IMR-90 (cell line): ENCODE measurements around the gene TMEM260. TPM values are rescaled to one million over a fixed set of nuclear protein-coding genes. Genes with fewer than 3 reads are reported as not detected.

Experiments
- ATAC-seq: fragments of 200-7000 bp; cut with Tn5 transposase; 2 replicates; pipeline ENCODE4 v1.9.1; 2020; ENCODE audit warnings: low read depth, mild to moderate bottlenecking, moderate library complexity
- BruUV-seq: library from RNA; stranded (reverse); fragments of 400-500 nt; replicated peaks from 2 replicates; lab custom pipeline; 2021; lab: Mats Ljungman, UMichigan
- CTCF ChIA-PET: fragments of 300-600 bp; formaldehyde crosslinking; extraction: SDS; loops from one replicate; lab custom pipeline; 2021; ENCODE audit warnings: antibody characterized with exemption; lab: Yijun Ruan, JAX
- POLR2A ChIA-PET: fragments of 300-600 bp; sonication (Branson Sonifier 250); formaldehyde crosslinking; loops from one replicate; lab custom pipeline; 2022; ENCODE audit warnings: antibody characterized with exemption; ENCODE audit not compliant: unreplicated experiment; lab: Charles Lee
- DNase-seq: peaks from one replicate; pipeline ENCODE4 v3.0.0; 2013
- H2AFZ ChIP-seq: replicated peaks from 2 replicates; pipeline ENCODE3; 2013; ENCODE audit warnings: low read length, mild to moderate bottlenecking; ENCODE audit not compliant: poor library complexity
- H2AK5ac ChIP-seq: 2 replicates; pipeline ENCODE4 v1.6.1; 2013; ENCODE audit warnings: low read depth, low read length, inconsistent platforms
- H2AK9ac ChIP-seq: replicated peaks from 2 replicates; pipeline ENCODE3; 2013; ENCODE audit warnings: mild to moderate bottlenecking, low read depth, low read length, moderate library complexity; ENCODE audit not compliant: poor library complexity
- H2BK120ac ChIP-seq: 2 replicates; pipeline ENCODE4 v1.6.1; 2013; ENCODE audit warnings: low read depth, low read length, inconsistent platforms
- H2BK15ac ChIP-seq: 3 replicates; pipeline ENCODE4 v1.6.1; 2013; ENCODE audit warnings: low read depth, low read length, inconsistent platforms
- H2BK20ac ChIP-seq: 2 replicates; pipeline ENCODE4 v1.6.1; 2013; ENCODE audit warnings: low read depth, mild to moderate bottlenecking, inconsistent platforms, low read length, moderate library complexity
- H2BK5ac ChIP-seq: 2 replicates; pipeline ENCODE4 v1.6.1; 2013; ENCODE audit warnings: mild to moderate bottlenecking, low read depth, low read length, inconsistent platforms; ENCODE audit not compliant: poor library complexity, severe bottlenecking
- H3K14ac ChIP-seq: replicated peaks from 2 replicates; pipeline ENCODE4 v1.6.1; 2013; ENCODE audit warnings: low read depth, low read length, inconsistent platforms
- H3K18ac ChIP-seq: 2 replicates; pipeline ENCODE4 v1.6.1; 2013; ENCODE audit warnings: low read depth, low read length, control low read depth
- H3K23ac ChIP-seq: 2 replicates; pipeline ENCODE4 v1.6.1; 2013; ENCODE audit warnings: low read depth, low read length, inconsistent platforms
- H3K27ac ChIP-seq: 2 replicates; pipeline ENCODE4 v1.5.1; 2013; ENCODE audit warnings: mild to moderate bottlenecking, control low read depth, low read length; ENCODE audit not compliant: insufficient read depth
- H3K27me3 ChIP-seq: 2 replicates; pipeline ENCODE4 v1.6.1; 2013; ENCODE audit warnings: low read length; ENCODE audit not compliant: control insufficient read depth, insufficient read depth
- H3K36me3 ChIP-seq: 2 replicates; pipeline ENCODE4 v1.6.1; 2013; ENCODE audit warnings: low read length, mixed read lengths; ENCODE audit not compliant: control insufficient read depth, insufficient read depth
- H3K4ac ChIP-seq: 2 replicates; pipeline ENCODE4 v1.6.1; 2013; ENCODE audit warnings: low read depth, low read length, inconsistent platforms
- H3K4me1 ChIP-seq: 2 replicates; pipeline ENCODE4 v1.6.1; 2013; ENCODE audit warnings: low read length, mixed read lengths; ENCODE audit not compliant: control insufficient read depth, insufficient read depth
- H3K4me2 ChIP-seq: 2 replicates; pipeline ENCODE4 v1.6.1; 2013; ENCODE audit warnings: low read depth, mild to moderate bottlenecking, control low read depth, low read length, moderate library complexity
- H3K4me3 ChIP-seq: 2 replicates; pipeline ENCODE4 v1.5.1; 2013; ENCODE audit warnings: low read depth, mild to moderate bottlenecking, control low read depth, low read length, moderate library complexity; ENCODE audit not compliant: insufficient read depth
- H3K56ac ChIP-seq: 2 replicates; pipeline ENCODE4 v1.6.1; 2013; ENCODE audit warnings: low read length, inconsistent platforms; ENCODE audit not compliant: insufficient read depth; ENCODE audit errors: extremely low read depth
- H3K79me1 ChIP-seq, 2 experiments: 2 replicates each; pipeline ENCODE4 v1.6.1; 2013; ENCODE audit warnings: low read length in 2 of 2, inconsistent platforms in 1 of 2, low read depth in 1 of 2
- H3K9ac ChIP-seq: 2 replicates; pipeline ENCODE4 v1.6.1; 2013; ENCODE audit warnings: low read depth, low read length, control low read depth
- H3K9me1 ChIP-seq: 2 replicates; pipeline ENCODE4 v1.6.1; 2013; ENCODE audit warnings: low read length, inconsistent platforms; ENCODE audit not compliant: insufficient read depth
- H3K9me3 ChIP-seq: 2 replicates; pipeline ENCODE4 v1.6.1; 2013; ENCODE audit warnings: low read length; ENCODE audit not compliant: control insufficient read depth, insufficient read depth
- H4K20me1 ChIP-seq: 2 replicates; pipeline ENCODE4 v1.6.1; 2013; ENCODE audit warnings: low read length, inconsistent platforms; ENCODE audit not compliant: insufficient read depth
- H4K5ac ChIP-seq: 2 replicates; pipeline ENCODE4 v1.6.1; 2013; ENCODE audit warnings: mild to moderate bottlenecking, low read depth, low read length, control low read depth
- H4K8ac ChIP-seq, 2 experiments: 2 replicates each; pipeline ENCODE4 v1.6.1; 2013; ENCODE audit warnings: low read depth in 2 of 2, low read length in 2 of 2, control low read depth in 1 of 2, inconsistent platforms in 1 of 2
- H4K91ac ChIP-seq: 2 replicates; pipeline ENCODE4 v1.6.1; 2013; ENCODE audit warnings: low read depth, low read length, inconsistent platforms; ENCODE audit not compliant: insufficient read depth
- BHLHE40 ChIP-seq: fragments of 150-350 bp; IDR thresholded peaks from 2 replicates; pipeline ENCODE4 v1.6.1; 2016; ENCODE audit warnings: mild to moderate bottlenecking, low read depth, low read length
- CEBPB ChIP-seq: IDR thresholded peaks from 2 replicates; pipeline ENCODE4 v1.6.1; 2012; ENCODE audit warnings: low read depth, low read length, improper control_type of control experiment
- CHD1 ChIP-seq: IDR thresholded peaks from 2 replicates; pipeline ENCODE4 v1.6.1; 2012; ENCODE audit warnings: low read depth, low read length, improper control_type of control experiment
- CTCF ChIP-seq: conservative IDR thresholded peaks from 2 replicates; pipeline ENCODE4 v1.5.1; 2012; ENCODE audit warnings: mild to moderate bottlenecking, low read depth, low read length, improper control_type of control experiment
- ELK1 ChIP-seq: fragments of 150-350 bp; IDR thresholded peaks from 2 replicates; pipeline ENCODE4 v1.6.1; 2016; ENCODE audit warnings: low read depth, mild to moderate bottlenecking, low read length, moderate library complexity, borderline replicate concordance
- FOS ChIP-seq: fragments of 150-350 bp; IDR thresholded peaks from 2 replicates; pipeline ENCODE4 v1.6.1; 2016; ENCODE audit warnings: low read depth, low read length
- MAFK ChIP-seq: IDR thresholded peaks from 2 replicates; pipeline ENCODE4 v1.6.1; 2012; ENCODE audit warnings: low read depth, low read length, improper control_type of control experiment
- MAZ ChIP-seq: IDR thresholded peaks from 2 replicates; pipeline ENCODE4 v1.6.1; 2012; ENCODE audit warnings: low read depth, mild to moderate bottlenecking, low read length, improper control_type of control experiment, moderate library complexity, borderline replicate concordance
- MXI1 ChIP-seq: IDR thresholded peaks from 2 replicates; pipeline ENCODE4 v1.6.1; 2012; ENCODE audit warnings: low read depth, mild to moderate bottlenecking, low read length, moderate library complexity, borderline replicate concordance
- NFE2L2 ChIP-seq: fragments of 150-350 bp; IDR thresholded peaks from 2 replicates; pipeline ENCODE4 v1.6.1; 2016; ENCODE audit warnings: low read depth, mild to moderate bottlenecking, low read length
- POLR2A ChIP-seq: IDR thresholded peaks from 2 replicates; pipeline ENCODE4 v1.6.1; 2012; ENCODE audit warnings: mild to moderate bottlenecking, low read depth, low read length
- RAD21 ChIP-seq: IDR thresholded peaks from 2 replicates; pipeline ENCODE4 v1.6.1; 2012; ENCODE audit warnings: low read length, improper control_type of control experiment
- RCOR1 ChIP-seq: IDR thresholded peaks from 2 replicates; pipeline ENCODE4 v1.6.1; 2012; ENCODE audit warnings: mild to moderate bottlenecking, low read length, improper control_type of control experiment; ENCODE audit not compliant: insufficient replicate concordance
- RFX5 ChIP-seq: IDR thresholded peaks from 2 replicates; pipeline ENCODE4 v1.8.0; 2012; ENCODE audit warnings: low read depth, mild to moderate bottlenecking, low read length, moderate library complexity
- SMC3 ChIP-seq: fragments of 150-350 bp; IDR thresholded peaks from 2 replicates; pipeline ENCODE4 v1.6.1; 2016; ENCODE audit warnings: low read depth, mild to moderate bottlenecking, antibody characterized with exemption, low read length, moderate library complexity
- USF2 ChIP-seq: fragments of 150-350 bp; IDR thresholded peaks from 2 replicates; pipeline ENCODE4 v1.6.1; 2017; ENCODE audit warnings: mild to moderate bottlenecking, antibody characterized with exemption, low read length, low read depth
- WGBS, 2 experiments: methylation state at CpG; one replicate each; pipeline versions ENCODE4 v1.1.5 to v1.1.7; 2013; ENCODE audit warnings: missing lambda C conversion rate in 2 of 2; ENCODE audit not compliant: insufficient read length in 1 of 2; ENCODE audit errors: extremely low coverage in 2 of 2; 5-methylcytosine and 5-hydroxymethylcytosine counted together
- dilution Hi-C: fragments of 300-500 bp; cut with HindIII; formaldehyde crosslinking; loops from one replicate; pipeline ENCODE4 v1.14.3; 2018; ENCODE audit warnings: low sequenced_read_pairs; ENCODE audit not compliant: unreplicated experiment
- in situ Hi-C: fragments of 300-500 bp; cut with MboI; formaldehyde crosslinking; loops from 3 replicates; pipeline ENCODE4 v1.14.3; 2019; ENCODE audit warnings: low sequenced_read_pairs, inconsistent platforms, mixed read lengths
- intact Hi-C: fragments of 100-400 bp; cut with micrococcal nuclease; formaldehyde crosslinking; loops from 2 replicates; pipeline ENCODE4 v1.10.0; 2022
- polyA plus RNA-seq, 3 experiments: library from polyadenylated mRNA; depleted of rRNA; stranded (reverse); fragments of >200 nt; gene quantifications; 2 replicates each; pipeline ENCODE4 v1.2.3, GENCODE V29; 2012; ENCODE audit warnings: low replicate concordance in 1 of 3
- total RNA-seq: library from RNA; depleted of rRNA; stranded (reverse); fragments of >200 nt; gene quantifications from 2 replicates; pipeline ENCODE4 v1.2.3, GENCODE V29; 2012

The TMEM260 gene
- total and polyA plus RNA-seq, 2 of the 4 experiments (the other 2 are of a cell fraction): 6.4 to 11.5 TPM

GRCh38 chr14:56581041-56581727 is 1.6 kb downstream of the TMEM260 start:
- ATAC-seq (no peak), DNase-seq (no peak)
- no peaks in the 10 kb centered on the region for H3K9me3 ChIP-seq
- no peaks in the 10 kb centered on the region for H3K27me3 ChIP-seq
- H3K23ac ChIP-seq: no peak overlapping the region
- H3K4me3 ChIP-seq: peak overlapping the region; percentile 94; the same call in 1 of the 2 replicates
- H3K56ac ChIP-seq: no peak overlapping the region
- no CpG with 5 or more reads among the region's 6 CpGs for WGBS, 2 experiments
- BruUV-seq: no TSS peak
- no peak overlapping the region for H2AFZ ChIP-seq
- H4K20me1 ChIP-seq: peaks cover 17% of the 10 kb centered on the region; the same call in 1 of the 2 replicates
- H3K4me1 ChIP-seq: no peaks in the 10 kb centered on the region
- dilution Hi-C loops (no loop called here), in situ Hi-C loops (no loop called here), intact Hi-C loops (no loop called here)
- CTCF ChIA-PET: no interaction called here
- no peak overlapping the region for H2AK5ac ChIP-seq
- H3K14ac ChIP-seq: no peak overlapping the region
- H2BK120ac ChIP-seq: no peak overlapping the region
- H3K27ac ChIP-seq: no peak overlapping the region
- no peak overlapping the region for H3K9ac ChIP-seq
- no peak overlapping the region for H4K5ac ChIP-seq
- POLR2A ChIA-PET: no interaction called here
- no peak overlapping the region for H4K91ac ChIP-seq
- no peak overlapping the region for H2BK20ac ChIP-seq
- H2AK9ac ChIP-seq: no peak overlapping the region
- no peak overlapping the region for H2BK5ac ChIP-seq
- peaks cover 2% of the 10 kb centered on the region; the same call in 1 of the 2 replicates for H3K36me3 ChIP-seq
- H3K18ac ChIP-seq: no peak overlapping the region
- H3K79me1 ChIP-seq: peaks cover 34 to 40% of the 10 kb centered on the region in 2 experiments
- no peak overlapping the region for H4K8ac ChIP-seq
- H3K9me1 ChIP-seq: peaks cover 6% of the 10 kb centered on the region
- H2BK15ac ChIP-seq: no peak overlapping the region
- TF ChIP-seq FOS (no peak), CHD1 (no peak), RFX5 (no peak), CEBPB (no peak), USF2 (no peak), RCOR1 (no peak), RAD21 (no peak), MXI1 (no peak), MAFK (no peak), POLR2A (no peak), NFE2L2 (no peak), BHLHE40 (no peak), ELK1 (no peak), CTCF (no peak), MAZ (no peak), SMC3 (no peak)
- H3K4ac ChIP-seq: no peak overlapping the region
- peak overlapping the region; percentile 75; the same call in 1 of the 2 replicates for H3K4me2 ChIP-seq
